WTC11 (cell line): ENCODE measurements around the gene E2F4. TPM values are rescaled to one million over a fixed set of nuclear protein-coding genes. Genes with fewer than 3 reads are reported as not detected.

Experiments
- ATAC-seq: fragments of 200-7000 bp; cut with Tn5 transposase; 2 replicates; pipeline ENCODE4 v1.10.0; 2021; ENCODE audit warnings: mild to moderate bottlenecking, moderate library complexity
- CTCF ChIA-PET: fragments of 300-600 bp; sonication (Branson Sonifier 250); formaldehyde crosslinking; loops from one replicate; lab custom pipeline; 2021; ENCODE audit warnings: antibody characterized with exemption; lab: Charles Lee
- POLR2A ChIA-PET: fragments of 350-600 bp; sonication (Branson Sonifier 250); formaldehyde crosslinking; loops from one replicate; lab custom pipeline; 2021; ENCODE audit warnings: antibody characterized with exemption; lab: Charles Lee
- DNase-seq: peaks from one replicate; pipeline ENCODE4 v3.0.0; 2021; ENCODE audit warnings: low spot score
- H3K27ac Mint-ChIP-seq: 2 replicates; pipeline ENCODE4 v1.8.0; 2021; ENCODE audit warnings: mixed read lengths
- H3K27me3 Mint-ChIP-seq: 2 replicates; pipeline ENCODE4 v1.8.0; 2021; ENCODE audit warnings: low read depth, mild to moderate bottlenecking, moderate library complexity, mixed read lengths
- H3K36me3 Mint-ChIP-seq: 2 replicates; pipeline ENCODE4 v1.8.0; 2021; ENCODE audit warnings: mixed read lengths
- H3K4me1 Mint-ChIP-seq: 2 replicates; pipeline ENCODE4 v1.8.0; 2022; ENCODE audit warnings: mixed read lengths
- H3K4me3 Mint-ChIP-seq: 2 replicates; pipeline ENCODE4 v1.8.0; 2021; ENCODE audit warnings: mild to moderate bottlenecking, moderate library complexity, mixed read lengths
- H3K9me3 Mint-ChIP-seq: 2 replicates; pipeline ENCODE4 v1.8.0; 2021; ENCODE audit warnings: mixed read lengths
- CREM ChIP-seq: sonication (generic); formaldehyde crosslinking; IDR thresholded peaks from 2 replicates; pipeline ENCODE4 v1.8.1; 2022; ENCODE audit warnings: mild to moderate bottlenecking, missing genetic modification reagents, moderate library complexity
- ELF4 ChIP-seq: sonication (generic); formaldehyde crosslinking; IDR thresholded peaks from 2 replicates; pipeline ENCODE4 v1.8.1; 2022; ENCODE audit warnings: low read depth, mild to moderate bottlenecking, moderate library complexity, missing genetic modification reagents
- ETV6 ChIP-seq: sonication (generic); formaldehyde crosslinking; IDR thresholded peaks from 2 replicates; pipeline ENCODE4 v1.8.1; 2022; ENCODE audit warnings: mild to moderate bottlenecking, missing genetic modification reagents
- GABPB1 ChIP-seq: sonication (generic); formaldehyde crosslinking; IDR thresholded peaks from 2 replicates; pipeline ENCODE4 v1.8.1; 2023; ENCODE audit warnings: mild to moderate bottlenecking, missing genetic modification reagents
- IRF2 ChIP-seq: sonication (generic); formaldehyde crosslinking; IDR thresholded peaks from 2 replicates; pipeline ENCODE4 v1.8.0; 2022; ENCODE audit warnings: low read depth, missing genetic modification reagents, borderline replicate concordance
- MXD4 ChIP-seq: fragments of 250-450 bp; sonication (Bioruptor Pico); IDR thresholded peaks from 2 replicates; pipeline ENCODE4 v1.8.0; 2021; ENCODE audit warnings: mild to moderate bottlenecking, moderate library complexity, borderline replicate concordance
- NR2C2 ChIP-seq: sonication (generic); formaldehyde crosslinking; IDR thresholded peaks from 2 replicates; pipeline ENCODE4 v1.8.0; 2022; ENCODE audit warnings: mild to moderate bottlenecking, missing genetic modification reagents
- OVOL2 ChIP-seq: fragments of 250-450 bp; sonication (Bioruptor Pico); IDR thresholded peaks from 2 replicates; pipeline ENCODE4 v1.9.0; 2021; ENCODE audit warnings: mild to moderate bottlenecking, borderline replicate concordance
- ZNF281 ChIP-seq: sonication (generic); formaldehyde crosslinking; IDR thresholded peaks from 2 replicates; pipeline ENCODE4 v1.8.0; 2023; ENCODE audit warnings: mild to moderate bottlenecking, missing genetic modification reagents
- total RNA-seq: library from RNA; stranded (reverse); gene quantifications from 3 replicates; pipeline ENCODE4 v1.2.3, GENCODE V29; 2021
- TF ChIP-seq, protein P1 (sequence below): sonication (generic); formaldehyde crosslinking; IDR thresholded peaks from 2 replicates; pipeline ENCODE4 v1.8.1; 2023; ENCODE audit warnings: mild to moderate bottlenecking, missing genetic modification reagents, moderate library complexity
- TF ChIP-seq, protein P2 (sequence below): sonication (generic); formaldehyde crosslinking; IDR thresholded peaks from 2 replicates; pipeline ENCODE4 v1.8.1; 2022; ENCODE audit warnings: low read depth, mild to moderate bottlenecking, moderate library complexity, missing genetic modification reagents, borderline replicate concordance
- TF ChIP-seq, protein P3 (sequence below): fragments of 250-450 bp; sonication (Bioruptor Pico); IDR thresholded peaks from 2 replicates; pipeline ENCODE4 v1.9.0; 2021; ENCODE audit warnings: mild to moderate bottlenecking
- TF ChIP-seq, protein P4 (sequence below): sonication (generic); formaldehyde crosslinking; conservative IDR thresholded peaks from 2 replicates; pipeline ENCODE4 v1.8.1; 2023; ENCODE audit warnings: mild to moderate bottlenecking, low read depth, missing genetic modification reagents, moderate library complexity
- TF ChIP-seq, protein P5 (sequence below): fragments of 250-450 bp; sonication (Bioruptor Pico); IDR thresholded peaks from 2 replicates; pipeline ENCODE4 v1.9.0; 2021; ENCODE audit warnings: mild to moderate bottlenecking
- TF ChIP-seq, protein P6 (sequence below): sonication (generic); formaldehyde crosslinking; IDR thresholded peaks from 2 replicates; pipeline ENCODE4 v1.8.0; 2023; ENCODE audit warnings: missing genetic modification reagents
- TF ChIP-seq, protein P7 (sequence below): sonication (generic); formaldehyde crosslinking; IDR thresholded peaks from 2 replicates; pipeline ENCODE4 v1.8.1; 2023; ENCODE audit warnings: mild to moderate bottlenecking, moderate library complexity, missing genetic modification reagents

Gene E2F4
- total RNA-seq, 1 experiment from 2014 or later = 85.0 TPM

DNA sequence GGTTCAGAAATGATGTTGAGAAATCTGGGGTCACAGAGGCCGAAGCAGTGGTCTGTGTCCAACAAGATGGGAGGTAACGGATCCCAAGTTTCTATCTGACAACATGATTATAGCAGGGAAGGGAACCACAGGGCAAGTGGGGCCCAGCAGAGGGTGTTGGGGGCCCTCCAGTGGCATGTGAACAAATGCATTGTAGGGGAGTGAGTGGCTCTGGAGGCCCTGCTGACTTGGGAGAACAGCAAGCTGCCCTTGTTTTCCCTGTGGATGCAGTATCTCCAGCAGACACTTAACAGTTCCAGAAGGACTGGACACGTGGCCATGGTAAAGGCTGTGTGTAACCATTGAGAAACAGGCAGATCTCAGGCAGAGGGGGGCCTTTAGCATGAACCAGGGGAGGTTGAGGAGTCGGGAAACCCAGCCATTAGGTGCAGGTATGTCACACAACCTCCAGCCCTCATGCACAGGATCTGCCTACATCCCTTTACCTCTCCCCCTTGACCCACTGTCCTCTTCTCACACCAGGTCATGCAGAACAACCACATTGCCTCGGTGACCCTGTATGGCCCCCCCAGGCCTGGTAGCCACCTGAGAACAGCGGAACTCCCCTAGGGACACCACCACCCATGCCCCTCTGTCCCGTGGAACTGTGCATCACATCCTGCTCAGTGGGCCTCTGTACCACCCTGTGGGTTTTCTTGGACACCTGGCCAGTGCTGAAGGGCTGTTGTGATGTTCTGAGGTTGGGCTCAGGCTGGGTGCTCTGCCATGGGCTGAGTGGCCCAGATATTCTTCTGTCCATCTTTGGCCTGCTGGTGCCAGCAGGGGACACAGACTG lies 45.2 kb upstream of the E2F4 start (continued):
- TF ChIP-seq, protein P1, sequence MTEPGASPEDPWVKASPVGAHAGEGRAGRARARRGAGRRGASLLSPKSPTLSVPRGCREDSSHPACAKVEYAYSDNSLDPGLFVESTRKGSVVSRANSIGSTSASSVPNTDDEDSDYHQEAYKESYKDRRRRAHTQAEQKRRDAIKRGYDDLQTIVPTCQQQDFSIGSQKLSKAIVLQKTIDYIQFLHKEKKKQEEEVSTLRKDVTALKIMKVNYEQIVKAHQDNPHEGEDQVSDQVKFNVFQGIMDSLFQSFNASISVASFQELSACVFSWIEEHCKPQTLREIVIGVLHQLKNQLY = no peak
- TF ChIP-seq, protein P2, sequence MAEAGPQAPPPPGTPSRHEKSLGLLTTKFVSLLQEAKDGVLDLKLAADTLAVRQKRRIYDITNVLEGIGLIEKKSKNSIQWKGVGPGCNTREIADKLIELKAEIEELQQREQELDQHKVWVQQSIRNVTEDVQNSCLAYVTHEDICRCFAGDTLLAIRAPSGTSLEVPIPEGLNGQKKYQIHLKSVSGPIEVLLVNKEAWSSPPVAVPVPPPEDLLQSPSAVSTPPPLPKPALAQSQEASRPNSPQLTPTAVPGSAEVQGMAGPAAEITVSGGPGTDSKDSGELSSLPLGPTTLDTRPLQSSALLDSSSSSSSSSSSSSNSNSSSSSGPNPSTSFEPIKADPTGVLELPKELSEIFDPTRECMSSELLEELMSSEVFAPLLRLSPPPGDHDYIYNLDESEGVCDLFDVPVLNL (CRISPR knock-in tag) = no peak
- TF ChIP-seq GABPB1 (CRISPR knock-in tag) (no peak), ZNF281 (CRISPR knock-in tag) (no peak)
- TF ChIP-seq, protein P3, sequence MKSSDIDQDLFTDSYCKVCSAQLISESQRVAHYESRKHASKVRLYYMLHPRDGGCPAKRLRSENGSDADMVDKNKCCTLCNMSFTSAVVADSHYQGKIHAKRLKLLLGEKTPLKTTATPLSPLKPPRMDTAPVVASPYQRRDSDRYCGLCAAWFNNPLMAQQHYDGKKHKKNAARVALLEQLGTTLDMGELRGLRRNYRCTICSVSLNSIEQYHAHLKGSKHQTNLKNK = no peak
- TF ChIP-seq, protein P4, sequence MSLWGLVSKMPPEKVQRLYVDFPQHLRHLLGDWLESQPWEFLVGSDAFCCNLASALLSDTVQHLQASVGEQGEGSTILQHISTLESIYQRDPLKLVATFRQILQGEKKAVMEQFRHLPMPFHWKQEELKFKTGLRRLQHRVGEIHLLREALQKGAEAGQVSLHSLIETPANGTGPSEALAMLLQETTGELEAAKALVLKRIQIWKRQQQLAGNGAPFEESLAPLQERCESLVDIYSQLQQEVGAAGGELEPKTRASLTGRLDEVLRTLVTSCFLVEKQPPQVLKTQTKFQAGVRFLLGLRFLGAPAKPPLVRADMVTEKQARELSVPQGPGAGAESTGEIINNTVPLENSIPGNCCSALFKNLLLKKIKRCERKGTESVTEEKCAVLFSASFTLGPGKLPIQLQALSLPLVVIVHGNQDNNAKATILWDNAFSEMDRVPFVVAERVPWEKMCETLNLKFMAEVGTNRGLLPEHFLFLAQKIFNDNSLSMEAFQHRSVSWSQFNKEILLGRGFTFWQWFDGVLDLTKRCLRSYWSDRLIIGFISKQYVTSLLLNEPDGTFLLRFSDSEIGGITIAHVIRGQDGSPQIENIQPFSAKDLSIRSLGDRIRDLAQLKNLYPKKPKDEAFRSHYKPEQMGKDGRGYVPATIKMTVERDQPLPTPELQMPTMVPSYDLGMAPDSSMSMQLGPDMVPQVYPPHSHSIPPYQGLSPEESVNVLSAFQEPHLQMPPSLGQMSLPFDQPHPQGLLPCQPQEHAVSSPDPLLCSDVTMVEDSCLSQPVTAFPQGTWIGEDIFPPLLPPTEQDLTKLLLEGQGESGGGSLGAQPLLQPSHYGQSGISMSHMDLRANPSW (CRISPR knock-in tag) = no peak

- Mint-ChIP-seq H3K36me3 (peaks cover 25% of the 10 kb centered on the region), H3K27me3 (peaks cover 25% of the 10 kb centered on the region), H3K4me1 (peaks cover 8% of the 10 kb centered on the region), H3K27ac (no peak overlapping the region), H3K4me3 (no peak overlapping the region), H3K9me3 (no peaks in the 10 kb centered on the region)
- ChIA-PET CTCF (interaction anchor here (0.9 to 1.0 kb wide), 2 partner anchors 130 to 187 kb away, joined by 3 to 4 read pairs; partner anchors contain the start of gene CES3), POLR2A (no interaction called here)
- DNase-seq (no peak), ATAC-seq (no peak)
- TF ChIP-seq CREM (CRISPR knock-in tag) (no peak), ETV6 (CRISPR knock-in tag) (no peak)
Measured at GRCh38 chr16:67147437-67148140, 44.4 kb upstream of the E2F4 start.

- ATAC-seq (no peak), DNase-seq (no peak)
- no peaks in the 10 kb centered on the region for H3K9me3 Mint-ChIP-seq
- H3K27ac Mint-ChIP-seq = no peak overlapping the region
- H3K4me3 Mint-ChIP-seq = no peak overlapping the region
- H3K27me3 Mint-ChIP-seq = peaks cover 31% of the 10 kb centered on the region
- ChIA-PET CTCF (interaction anchor here (4.6 kb wide), 1 partner anchor 188 kb away, joined by 32 read pairs; the partner anchor contains the start of gene CES3), POLR2A (no interaction called here)
- H3K4me1 Mint-ChIP-seq = peaks cover 8% of the 10 kb centered on the region
- peaks cover 21% of the 10 kb centered on the region for H3K36me3 Mint-ChIP-seq
- TF ChIP-seq NR2C2 (CRISPR knock-in tag) (no peak), ELF4 (no peak), IRF2 (CRISPR knock-in tag) (no peak), OVOL2 (CRISPR knock-in tag) (no peak), MXD4 (no peak)
- TF ChIP-seq, protein P5, sequence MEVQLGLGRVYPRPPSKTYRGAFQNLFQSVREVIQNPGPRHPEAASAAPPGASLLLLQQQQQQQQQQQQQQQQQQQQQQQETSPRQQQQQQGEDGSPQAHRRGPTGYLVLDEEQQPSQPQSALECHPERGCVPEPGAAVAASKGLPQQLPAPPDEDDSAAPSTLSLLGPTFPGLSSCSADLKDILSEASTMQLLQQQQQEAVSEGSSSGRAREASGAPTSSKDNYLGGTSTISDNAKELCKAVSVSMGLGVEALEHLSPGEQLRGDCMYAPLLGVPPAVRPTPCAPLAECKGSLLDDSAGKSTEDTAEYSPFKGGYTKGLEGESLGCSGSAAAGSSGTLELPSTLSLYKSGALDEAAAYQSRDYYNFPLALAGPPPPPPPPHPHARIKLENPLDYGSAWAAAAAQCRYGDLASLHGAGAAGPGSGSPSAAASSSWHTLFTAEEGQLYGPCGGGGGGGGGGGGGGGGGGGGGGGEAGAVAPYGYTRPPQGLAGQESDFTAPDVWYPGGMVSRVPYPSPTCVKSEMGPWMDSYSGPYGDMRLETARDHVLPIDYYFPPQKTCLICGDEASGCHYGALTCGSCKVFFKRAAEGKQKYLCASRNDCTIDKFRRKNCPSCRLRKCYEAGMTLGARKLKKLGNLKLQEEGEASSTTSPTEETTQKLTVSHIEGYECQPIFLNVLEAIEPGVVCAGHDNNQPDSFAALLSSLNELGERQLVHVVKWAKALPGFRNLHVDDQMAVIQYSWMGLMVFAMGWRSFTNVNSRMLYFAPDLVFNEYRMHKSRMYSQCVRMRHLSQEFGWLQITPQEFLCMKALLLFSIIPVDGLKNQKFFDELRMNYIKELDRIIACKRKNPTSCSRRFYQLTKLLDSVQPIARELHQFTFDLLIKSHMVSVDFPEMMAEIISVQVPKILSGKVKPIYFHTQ (CRISPR knock-in tag) = no peak
- TF ChIP-seq, protein P6, sequence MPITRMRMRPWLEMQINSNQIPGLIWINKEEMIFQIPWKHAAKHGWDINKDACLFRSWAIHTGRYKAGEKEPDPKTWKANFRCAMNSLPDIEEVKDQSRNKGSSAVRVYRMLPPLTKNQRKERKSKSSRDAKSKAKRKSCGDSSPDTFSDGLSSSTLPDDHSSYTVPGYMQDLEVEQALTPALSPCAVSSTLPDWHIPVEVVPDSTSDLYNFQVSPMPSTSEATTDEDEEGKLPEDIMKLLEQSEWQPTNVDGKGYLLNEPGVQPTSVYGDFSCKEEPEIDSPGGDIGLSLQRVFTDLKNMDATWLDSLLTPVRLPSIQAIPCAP = no peak
- TF ChIP-seq, protein P7, sequence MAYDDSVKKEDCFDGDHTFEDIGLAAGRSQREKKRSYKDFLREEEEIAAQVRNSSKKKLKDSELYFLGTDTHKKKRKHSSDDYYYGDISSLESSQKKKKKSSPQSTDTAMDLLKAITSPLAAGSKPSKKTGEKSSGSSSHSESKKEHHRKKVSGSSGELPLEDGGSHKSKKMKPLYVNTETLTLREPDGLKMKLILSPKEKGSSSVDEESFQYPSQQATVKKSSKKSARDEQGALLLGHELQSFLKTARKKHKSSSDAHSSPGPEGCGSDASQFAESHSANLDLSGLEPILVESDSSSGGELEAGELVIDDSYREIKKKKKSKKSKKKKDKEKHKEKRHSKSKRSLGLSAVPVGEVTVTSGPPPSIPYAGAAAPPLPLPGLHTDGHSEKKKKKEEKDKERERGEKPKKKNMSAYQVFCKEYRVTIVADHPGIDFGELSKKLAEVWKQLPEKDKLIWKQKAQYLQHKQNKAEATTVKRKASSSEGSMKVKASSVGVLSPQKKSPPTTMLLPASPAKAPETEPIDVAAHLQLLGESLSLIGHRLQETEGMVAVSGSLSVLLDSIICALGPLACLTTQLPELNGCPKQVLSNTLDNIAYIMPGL (CRISPR knock-in tag) = no peak
Measured at GRCh38 chr16:67148221-67148620, 43.7 kb upstream of the E2F4 start.
